Measurements from ENCODE around the gene PLIN3.
"Not testable (repeated sequence)": the region's sequence is repeated elsewhere in the genome, so short reads cannot be mapped to it uniquely, and the experiment has no call there.

PLIN3 gene

GRCh38 chr19:4805140-4805539 lies 62.3 kb downstream of the PLIN3 start:
- not testable (repeated sequence) for DNase-seq

GRCh38 chr19:4803736-4804695 lies 63.5 kb downstream of the PLIN3 start:
- DNase-seq: peak; percentile 75

- no peak for DNase-seq
Measured at GRCh38 chr19:4802711-4803110, 64.8 kb downstream of the PLIN3 start.

DNA sequence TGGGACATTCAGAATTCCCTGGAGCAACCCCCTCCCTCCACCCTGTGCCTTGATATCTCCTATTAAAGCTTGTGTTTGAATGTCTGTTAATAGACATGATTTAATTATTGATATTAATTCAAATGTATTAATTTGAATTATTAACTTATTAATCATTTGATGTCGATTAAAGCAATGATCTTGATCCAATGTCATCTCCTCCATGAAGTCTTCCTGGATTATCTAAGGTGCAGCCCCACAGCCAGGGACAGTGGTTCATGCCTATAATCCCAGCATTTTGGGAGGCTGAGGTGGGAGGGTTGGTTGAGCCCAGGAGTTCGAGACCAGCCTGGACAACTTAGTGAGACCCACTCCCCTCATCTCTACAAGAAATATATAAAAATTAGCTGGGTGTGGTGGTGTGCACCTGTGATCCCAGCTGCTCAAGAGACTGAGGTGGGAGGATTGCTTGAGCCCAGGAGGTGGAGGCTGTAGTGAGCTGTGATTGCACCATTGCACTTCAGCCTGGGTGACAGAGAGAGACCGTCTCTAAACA lies 66.3 kb downstream of the PLIN3 start:
- no peak for DNase-seq

GRCh38 chr19:4800591-4801081 lies 66.8 kb downstream of the PLIN3 start:
- DNase-seq: no peak

- DNase-seq: no peak
Measured at GRCh38 chr19:4795400-4795799, 72.1 kb downstream of the PLIN3 start.

- no peak for DNase-seq
Measured at GRCh38 chr19:4794971-4795370, 72.5 kb downstream of the PLIN3 start.

DNA sequence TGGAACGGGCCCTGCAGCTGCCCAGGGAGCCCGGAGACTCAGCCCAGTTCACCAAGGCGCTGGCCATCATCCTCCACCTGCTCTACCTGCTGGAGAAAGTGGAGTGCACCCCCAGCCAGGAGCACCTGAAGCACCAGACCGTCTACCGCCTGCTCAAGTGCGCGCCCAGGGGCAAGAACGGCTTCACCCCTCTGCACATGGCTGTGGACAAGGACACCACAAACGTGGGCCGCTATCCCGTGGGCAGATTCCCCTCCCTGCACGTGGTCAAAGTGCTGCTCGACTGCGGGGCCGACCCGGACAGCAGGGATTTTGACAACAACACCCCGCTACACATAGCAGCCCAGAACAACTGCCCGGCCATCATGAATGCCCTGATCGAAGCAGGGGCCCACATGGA lies 74.2 kb downstream of the PLIN3 start:
- not testable (repeated sequence) for DNase-seq

DNA sequence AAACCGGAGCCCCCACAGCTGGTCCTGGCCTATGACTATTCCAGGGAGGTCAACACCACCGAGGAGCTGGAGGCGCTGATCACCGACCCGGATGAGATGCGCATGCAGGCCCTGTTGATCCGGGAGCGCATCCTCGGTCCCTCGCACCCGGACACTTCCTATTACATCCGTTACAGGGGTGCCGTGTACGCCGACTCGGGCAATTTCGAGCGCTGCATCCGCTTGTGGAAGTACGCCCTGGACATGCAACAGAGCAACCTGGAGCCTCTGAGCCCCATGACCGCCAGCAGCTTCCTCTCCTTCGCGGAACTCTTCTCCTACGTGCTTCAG lies 74.6 kb downstream of the PLIN3 start:
- not testable (repeated sequence) for DNase-seq

DNA sequence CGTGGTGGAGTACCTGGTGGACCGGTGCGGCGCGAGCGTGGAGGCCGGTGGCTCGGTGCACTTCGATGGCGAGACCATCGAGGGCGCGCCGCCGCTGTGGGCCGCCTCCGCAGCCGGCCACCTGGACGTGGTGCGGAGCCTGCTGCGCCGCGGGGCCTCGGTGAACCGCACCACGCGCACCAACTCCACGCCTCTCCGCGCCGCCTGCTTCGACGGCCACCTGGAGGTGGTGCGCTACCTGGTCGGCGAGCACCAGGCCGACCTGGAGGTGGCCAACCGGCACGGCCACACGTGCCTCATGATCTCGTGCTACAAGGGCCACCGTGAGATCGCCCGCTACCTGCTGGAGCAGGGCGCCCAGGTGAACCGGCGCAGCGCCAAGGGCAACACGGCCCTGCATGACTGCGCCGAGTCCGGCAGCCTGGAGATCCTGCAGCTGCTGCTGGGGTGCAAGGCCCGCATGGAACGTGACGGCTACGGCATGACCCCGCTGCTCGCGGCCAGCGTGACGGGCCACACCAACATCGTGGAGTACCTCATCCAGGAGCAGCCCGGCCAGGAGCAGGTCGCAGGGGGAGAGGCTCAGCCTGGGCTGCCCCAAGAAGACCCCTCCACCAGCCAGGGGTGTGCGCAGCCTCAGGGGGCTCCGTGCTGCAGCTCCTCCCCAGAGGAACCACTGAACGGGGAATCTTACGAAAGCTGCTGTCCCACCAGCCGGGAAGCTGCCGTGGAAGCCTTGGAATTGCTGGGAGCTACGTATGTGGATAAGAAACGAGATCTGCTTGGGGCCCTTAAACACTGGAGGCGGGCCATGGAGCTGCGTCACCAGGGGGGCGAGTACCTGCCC lies 75.2 kb downstream of the PLIN3 start:
- not testable (repeated sequence) for DNase-seq

DNA sequence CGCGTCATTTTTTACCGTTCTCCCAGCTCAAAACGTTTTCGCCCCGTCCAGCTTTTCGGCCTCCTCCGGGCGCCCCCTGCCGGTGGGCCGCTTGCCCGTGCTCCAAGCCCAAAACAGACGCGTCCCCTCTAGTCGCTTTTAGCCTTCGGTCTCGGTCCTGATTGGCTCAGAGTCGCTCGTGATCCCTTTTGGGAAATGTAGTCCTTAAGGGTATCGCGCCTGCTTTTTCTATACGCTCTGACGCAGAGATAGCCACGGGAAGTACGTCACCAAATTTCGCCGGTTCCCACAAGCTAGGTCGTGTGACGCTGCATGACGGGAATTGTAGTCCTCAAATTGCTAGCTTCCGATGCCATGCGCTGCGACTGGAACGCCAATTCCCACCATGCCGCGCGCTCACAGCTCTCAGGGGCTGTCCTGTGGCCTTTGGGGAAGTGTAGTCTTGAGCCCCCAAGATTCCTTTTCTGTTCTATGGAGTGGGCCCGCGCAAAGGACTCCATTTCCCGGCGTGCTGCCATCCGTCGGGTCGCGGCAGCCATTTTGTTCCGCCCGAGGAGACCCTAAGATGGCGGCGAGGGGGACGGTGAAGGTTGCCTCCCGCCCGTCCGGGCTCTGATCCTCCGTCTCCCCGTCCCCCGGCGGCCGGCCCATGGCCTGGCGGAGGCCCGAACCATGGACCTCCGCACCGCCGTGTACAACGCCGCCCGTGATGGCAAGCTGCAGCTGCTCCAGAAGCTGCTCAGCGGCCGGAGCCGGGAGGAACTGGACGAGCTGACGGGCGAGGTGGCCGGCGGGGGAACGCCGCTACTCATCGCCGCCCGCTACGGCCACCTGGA lies 76.1 kb downstream of the PLIN3 start, which contains the start of gene FEM1A:
Gene FEM1A (plus strand): TSS at position 552 of the 836 bp plus-strand sequence. CDS start 121 bp downstream, at position 673.
- peak; percentile 98 for DNase-seq

Data from CD4-positive, alpha-beta T cell treated with Interleukin-6 for 4 hours (primary cell).